ENCODE measurements around the gene ATP6V1E1.

GRCh38 chr22:17639247-17639741, 10.7 kb upstream of the ATP6V1E1 start:
- TF ChIP-seq CTCF (IDR thresholded peaks at IDR 0.05) (no peak), POLR2A (IDR thresholded peaks at IDR 0.05) (no peak)

Data from breast epithelium (tissue), 3 donors.